Activated CD4-positive, CD25-positive, alpha-beta regulatory T cell treated with anti-CD3 and anti-CD28 coated beads, Interleukin-2, amount 50 U/mL, for 16 hours (primary cell): ENCODE data around the gene ME1.
"Not testable (repeated sequence)": the region's sequence is repeated elsewhere in the genome, so short reads cannot be mapped to it uniquely, and the experiment has no call there.

Experiments used
- DNase-seq: peaks from one replicate; pipeline ENCODE4 v3.0.0-alpha.2; 2020; ENCODE audit warnings: low read depth, low spot score

The ME1 gene

DNA sequence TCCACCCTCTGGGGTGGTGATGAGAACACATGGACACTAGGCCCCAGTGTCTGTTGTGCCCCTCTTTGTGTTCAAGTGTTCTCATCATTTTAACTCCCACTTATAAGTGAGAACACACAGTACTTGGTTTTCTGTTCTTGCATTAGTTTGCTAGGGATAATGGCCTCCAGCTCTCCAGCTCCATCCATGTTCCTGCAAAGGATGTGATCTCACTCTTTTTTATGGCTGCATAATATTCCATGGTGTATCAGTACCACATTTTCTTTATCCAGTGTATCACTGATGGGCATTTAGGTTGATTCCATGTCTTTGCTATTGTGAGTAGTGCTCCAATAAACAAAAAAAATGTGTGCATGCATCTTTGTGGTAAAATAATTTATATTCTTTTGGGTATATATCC, 170.3 kb downstream of the ME1 start:
- DNase-seq: no peak

DNA sequence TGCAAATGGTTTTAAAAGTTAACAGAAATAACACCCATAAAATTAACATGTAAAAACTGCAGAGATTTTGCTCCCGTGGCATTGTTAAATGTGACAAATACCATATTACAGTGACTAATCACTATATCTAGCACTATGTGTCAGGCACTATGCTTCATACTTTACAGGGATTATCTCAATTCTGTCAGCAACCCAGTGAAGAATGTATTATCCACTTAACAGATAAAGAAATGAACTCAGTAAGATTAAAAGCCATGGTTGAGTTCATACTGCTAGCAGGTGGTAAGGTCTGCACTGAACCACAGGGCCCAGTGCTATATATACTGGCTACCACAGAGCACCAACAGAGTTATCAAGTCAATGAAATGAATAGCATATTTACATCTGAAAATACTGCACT, 172.3 kb downstream of the ME1 start:
- no peak for DNase-seq

DNA sequence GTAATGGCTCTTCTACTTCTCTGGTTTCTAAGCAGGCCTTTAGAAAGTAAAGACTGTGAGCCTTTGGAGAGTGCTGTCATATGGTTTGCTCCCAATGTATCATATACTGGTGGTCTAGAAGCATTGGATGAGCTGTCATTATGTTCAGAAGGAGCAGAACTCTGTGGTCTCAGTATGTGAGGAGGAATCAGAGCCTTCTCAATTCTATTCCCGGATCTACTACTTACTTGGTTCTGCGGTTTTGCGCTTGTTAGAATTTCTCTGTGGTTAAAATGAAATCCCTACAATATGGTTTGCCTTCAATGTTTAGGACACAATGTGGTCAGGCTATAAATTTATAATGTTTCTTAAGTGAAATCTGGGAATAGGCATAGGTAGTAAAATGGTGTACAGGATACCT, 173.1 kb downstream of the ME1 start:
- no peak for DNase-seq

DNA sequence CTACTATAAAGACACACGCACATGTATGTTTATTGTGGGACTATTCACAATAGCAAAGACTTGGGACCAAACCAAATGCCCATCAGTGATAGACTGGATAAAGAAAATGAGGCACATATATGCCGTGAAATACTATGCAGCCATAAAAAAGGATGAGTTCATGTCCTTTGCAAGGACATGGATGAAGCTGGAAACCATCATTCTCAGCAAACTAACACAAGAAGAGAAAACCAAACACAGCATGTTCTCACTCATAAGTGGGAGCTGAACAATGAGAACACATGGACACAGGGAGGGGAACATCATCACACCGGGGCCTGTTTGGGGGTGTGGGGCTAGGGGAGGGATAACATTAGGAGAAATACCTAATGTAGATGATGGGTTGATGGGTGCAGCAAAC, 174.1 kb downstream of the ME1 start:
- DNase-seq: not testable (repeated sequence)

DNA sequence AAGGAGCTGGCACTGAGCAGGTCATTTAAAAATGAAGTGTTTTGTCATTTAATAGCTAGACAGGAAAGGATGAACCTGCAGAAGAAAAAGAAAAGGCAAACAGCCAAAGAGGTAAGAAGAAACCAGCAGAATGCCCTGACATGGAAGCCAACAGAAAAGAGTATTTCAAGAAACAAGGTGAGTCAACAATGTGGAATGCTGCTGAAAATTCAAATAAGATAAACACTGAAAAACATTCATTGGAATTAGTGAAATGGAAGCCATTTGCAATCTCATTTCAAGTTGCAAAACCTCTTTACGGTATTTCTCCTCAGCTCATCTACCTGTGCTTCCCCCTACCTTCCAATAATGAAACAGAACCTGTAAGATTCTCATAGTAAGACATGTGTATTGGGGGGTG, 178.1 kb downstream of the ME1 start:
- DNase-seq: no peak

DNA sequence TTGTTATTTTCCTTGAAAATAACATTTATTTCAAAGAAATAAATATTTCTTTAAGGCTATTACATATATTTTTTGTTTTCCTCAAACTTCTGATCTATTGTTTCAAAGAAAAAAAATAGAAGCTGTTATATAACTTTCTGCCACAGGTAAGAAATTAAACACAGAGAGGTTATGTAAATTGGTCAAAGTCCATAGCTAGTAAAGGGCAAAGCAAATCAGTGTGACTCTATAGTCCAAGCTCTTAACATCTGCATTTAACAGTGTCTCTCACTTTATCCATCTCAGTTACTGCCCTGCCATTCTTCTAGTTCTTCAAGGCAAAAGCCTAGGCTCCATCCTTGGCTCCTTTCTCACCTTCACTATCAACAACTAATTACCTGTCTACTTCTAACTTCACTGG, 180.6 kb downstream of the ME1 start:
- no peak for DNase-seq

DNA sequence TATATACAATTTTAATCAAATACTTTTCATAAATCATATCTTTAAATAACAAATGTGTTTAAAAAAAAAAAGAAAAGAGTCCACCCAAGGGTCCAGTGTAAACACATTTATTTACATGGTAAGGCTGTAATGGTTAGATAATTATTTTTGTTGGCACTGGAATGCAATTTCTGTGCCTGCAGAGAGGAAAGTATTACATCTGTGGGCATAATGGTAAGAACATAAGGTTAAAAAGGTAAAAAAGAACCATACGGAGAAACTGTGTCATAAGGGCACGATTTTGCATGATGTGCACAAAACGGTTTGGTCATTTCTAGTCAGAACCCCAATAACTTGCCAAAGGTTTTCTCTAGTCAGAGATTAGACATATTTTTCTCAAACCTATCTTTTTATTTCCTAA, 183.4 kb downstream of the ME1 start:
- DNase-seq: no peak

DNA sequence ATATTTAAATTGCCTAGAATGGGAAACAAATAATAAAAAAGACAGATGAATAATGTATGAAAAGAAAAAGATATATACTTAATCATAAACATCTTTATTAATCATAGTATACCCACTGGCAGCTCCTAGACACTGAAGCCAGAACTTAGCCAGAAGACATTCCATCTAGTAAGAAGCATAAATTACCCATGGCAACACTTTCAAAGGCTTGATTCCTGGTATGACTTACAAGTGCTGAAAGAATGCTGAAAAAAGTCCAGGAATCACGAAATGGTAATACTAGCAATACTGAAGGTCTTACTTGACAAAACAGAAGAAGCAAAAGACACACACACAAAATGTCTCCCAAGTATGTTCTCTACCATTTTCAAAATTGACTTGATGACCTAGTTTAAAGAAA, 199.7 kb downstream of the ME1 start:
- no peak for DNase-seq

DNA sequence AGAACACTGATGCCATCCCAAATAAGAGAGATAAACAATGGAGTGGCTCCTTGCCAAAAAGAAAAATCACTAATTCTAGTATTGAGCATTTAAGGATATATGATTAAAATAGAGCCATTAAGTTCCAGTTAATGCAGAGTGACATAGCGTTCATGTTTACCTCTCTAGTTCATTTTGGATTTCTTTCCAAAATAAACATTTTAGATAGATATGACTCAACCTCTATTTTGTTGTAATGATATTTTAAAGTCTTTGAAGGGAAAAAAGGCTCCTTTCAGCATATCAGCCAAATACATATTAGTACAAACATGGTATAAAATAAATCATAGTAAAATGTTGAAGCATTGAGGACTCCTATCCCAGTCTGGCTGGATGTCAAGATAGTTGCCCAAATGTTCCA, 204.3 kb downstream of the ME1 start:
- DNase-seq: no peak

DNA sequence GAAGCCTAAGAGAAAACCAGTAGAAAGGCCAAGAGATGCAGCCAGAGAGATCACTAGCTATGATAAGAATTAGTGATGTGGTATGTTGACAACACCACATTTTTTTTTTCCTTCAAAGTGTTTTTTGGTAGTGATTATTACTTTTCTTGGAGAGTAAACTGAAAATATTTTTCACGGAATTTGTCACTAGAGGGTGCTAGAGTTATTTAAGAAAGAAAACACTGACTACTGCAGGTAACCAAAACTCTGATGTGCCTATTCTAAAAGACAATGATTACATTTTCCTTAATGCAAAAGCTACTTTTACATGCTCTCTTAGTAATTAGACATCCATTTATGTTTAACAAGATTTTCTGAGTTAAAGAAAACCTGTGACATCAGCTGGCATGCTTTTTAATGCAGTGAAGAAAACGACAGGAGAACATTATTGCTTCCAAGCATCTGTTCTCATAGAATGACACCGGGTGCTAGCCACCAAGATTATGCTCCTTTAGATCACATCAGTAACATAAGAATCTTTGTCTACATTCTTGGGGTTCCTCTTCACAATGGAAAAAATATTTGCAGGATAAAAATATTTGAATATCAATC, 208.9 kb downstream of the ME1 start:
- no peak for DNase-seq

DNA sequence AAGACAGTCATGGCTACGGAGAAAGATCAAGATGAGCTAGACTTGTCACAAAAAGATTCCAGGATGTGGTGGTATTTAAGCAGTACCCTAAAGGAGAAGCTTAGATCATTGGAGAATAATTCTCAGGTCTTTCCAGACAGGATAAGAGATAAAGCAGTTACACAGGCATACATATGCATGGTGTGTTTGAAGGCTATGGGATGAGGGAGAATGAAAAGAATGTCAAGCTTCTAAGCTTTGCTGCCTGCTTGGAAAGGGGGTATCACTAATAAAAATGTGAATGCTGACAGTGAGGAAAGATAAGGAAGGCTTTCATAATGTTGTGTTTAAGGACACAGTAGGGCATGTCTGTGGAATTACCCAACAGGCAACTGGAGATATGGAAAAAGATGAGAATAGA, 209.6 kb downstream of the ME1 start:
- no peak for DNase-seq

DNA sequence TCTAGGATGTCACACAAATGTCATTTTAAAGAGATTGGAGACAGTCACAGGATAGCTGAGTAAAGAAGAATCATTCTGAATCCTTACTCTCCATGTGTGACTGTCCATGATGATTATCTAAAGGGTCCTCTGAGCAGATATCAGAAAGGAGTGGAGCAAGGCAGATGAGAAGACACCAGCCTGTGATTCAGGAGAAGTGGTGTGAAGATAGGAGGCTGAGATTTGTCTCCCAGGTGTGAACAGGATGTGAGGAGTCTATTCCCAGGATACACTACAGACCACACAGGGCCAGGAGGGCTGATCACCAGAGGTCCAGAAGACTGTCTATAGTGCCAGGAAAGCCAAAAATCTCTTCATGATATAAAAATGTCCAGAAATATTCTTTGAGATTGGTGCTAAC, 210.7 kb downstream of the ME1 start:
- DNase-seq: no peak

DNA sequence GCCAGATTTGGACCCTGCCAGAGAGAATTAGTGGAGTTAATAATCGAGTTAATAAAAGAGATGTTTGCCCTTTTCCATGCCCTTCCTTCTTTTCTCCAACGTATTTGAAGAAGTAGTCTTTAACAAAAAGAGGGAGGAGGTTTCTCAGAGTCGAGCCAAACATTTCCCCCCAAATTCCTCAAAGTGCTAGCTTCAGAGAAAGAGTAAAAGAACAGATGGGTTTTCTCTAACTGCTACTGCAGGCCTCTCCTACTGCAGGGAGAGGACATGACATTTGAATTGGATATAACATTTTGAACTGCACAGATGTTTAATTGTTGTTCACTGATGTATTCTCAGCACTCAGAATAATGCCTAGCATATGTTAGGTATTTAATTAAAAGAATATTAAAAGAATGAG, 212.2 kb downstream of the ME1 start:
- DNase-seq: no peak

DNA sequence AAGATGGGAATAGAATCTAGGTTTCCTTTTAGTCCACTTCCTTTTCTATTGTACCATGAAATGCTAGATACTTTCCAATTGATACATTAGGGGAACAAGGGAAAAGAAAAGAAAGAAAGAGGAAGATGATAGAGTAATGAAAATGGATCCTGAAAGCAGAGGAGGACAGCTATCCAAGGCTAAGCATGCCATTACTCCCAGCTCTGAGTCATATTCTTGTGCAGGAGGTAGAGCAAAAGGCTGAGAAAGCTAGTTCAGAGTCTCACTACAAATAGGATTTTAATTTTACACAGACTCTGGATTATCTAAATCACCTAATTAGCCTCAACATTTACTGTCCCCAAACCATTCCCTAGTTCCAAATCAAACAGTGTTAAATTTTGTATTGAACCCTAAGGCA, 214.0 kb downstream of the ME1 start:
- no peak for DNase-seq

DNA sequence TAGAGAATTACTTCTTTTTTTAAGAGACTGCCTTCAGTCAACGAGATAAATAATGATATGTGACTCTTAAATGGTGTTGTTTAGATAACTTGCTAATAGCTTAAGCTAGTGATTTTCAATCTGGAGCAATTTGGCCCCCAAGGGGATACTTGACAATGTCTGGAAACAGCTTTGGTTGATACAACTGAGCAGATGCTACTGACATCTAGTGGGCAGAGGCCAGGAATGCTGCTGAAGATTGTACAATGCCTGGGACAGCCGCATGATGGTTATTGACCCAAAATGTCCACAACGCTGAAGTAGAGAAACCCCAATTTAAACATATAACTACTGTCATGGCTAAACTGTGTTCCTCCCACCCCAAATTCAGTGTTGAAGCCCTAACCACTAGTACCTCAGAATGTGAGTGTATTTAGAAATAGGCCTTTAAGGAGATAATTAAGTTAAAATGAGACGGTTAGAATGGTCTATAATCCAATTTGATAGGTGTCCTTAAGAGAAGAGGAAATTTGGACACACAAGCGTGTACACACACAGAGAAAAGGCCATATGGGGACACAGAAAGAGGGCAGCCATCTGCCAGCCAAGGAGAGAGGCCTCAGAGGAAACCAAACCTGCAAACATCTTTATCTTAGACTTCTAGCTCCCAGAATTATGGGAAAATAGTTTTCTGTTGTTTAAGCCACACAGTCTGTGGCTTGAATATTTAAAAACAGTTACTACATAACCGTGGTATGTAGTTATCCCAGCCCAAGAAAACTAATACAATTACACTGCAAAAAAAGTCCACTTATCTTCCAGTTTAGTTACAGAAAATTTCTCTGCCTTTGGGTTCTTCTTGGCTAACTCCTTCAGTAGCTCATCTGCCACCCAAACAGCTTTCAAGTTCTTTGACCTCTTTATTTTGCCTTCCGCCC, 215.5 kb downstream of the ME1 start:
- DNase-seq: peak; percentile 18

DNA sequence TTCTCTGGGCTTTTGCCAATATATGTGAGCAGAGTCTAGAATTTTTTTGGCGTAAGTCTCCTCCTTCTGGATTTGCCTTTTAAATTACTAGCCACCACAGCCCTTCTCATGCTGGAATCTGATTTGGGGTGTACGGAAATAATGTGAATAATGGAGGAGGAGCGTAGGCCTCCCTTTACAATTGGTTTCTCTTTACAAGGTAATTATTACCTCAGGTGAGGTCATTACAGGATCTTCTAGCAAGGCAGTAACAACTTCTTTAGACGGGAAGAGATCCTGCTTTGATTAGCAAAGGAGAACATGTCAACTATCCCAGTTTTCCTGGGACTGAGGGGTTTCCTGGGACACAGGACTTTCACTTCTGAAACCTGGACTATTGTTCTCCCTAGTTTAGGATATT, 228.8 kb downstream of the ME1 start:
- DNase-seq: no peak

DNA sequence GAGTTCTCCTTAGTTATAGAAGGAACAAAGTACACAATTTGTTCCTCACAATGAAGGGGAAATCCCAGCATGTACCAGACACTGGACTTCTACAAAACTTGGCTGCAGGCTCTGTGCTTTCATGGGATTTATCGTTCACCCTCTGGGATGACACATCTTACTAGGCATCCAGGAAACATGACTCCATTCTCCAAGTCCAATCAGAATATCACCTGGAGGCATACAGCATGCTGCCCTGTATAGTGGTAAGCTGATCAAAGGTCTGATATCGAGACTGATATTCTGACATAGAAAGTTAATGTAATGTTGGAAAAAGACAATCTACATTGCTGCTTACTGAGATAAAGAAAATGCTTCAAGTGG, 231.0 kb downstream of the ME1 start:
- no peak for DNase-seq

DNA sequence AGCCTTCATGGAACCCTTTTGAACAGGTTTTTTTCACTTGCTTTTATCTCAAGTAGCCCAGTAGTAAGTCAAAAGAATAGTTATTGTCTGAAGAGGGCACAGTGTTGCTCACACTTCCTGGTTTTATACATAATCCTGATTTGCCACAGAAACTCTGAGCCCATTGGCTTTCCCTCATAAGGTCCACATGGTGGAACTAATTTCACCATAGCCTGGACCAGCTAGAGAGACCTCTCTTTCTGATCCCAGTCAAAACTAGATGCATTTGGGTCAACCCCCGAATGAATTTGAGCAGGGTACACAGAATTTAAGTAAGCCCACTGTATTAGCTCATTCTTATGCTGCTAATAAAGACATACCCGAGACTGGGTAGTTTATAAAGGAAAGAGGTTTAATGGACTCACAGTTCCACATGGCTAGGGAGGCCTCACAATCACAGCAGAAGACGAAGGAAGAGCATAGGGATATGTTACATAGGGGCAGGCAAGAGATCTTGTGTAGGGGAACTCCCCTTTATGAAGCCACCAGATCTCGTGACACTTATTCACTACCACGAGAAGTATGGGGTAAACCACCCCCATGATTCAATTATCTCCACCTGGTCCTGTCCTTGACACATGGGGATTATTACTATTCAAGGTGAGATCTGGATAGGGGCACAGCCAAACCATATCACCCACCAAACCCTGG, 231.5 kb downstream of the ME1 start:
- DNase-seq: no peak

DNA sequence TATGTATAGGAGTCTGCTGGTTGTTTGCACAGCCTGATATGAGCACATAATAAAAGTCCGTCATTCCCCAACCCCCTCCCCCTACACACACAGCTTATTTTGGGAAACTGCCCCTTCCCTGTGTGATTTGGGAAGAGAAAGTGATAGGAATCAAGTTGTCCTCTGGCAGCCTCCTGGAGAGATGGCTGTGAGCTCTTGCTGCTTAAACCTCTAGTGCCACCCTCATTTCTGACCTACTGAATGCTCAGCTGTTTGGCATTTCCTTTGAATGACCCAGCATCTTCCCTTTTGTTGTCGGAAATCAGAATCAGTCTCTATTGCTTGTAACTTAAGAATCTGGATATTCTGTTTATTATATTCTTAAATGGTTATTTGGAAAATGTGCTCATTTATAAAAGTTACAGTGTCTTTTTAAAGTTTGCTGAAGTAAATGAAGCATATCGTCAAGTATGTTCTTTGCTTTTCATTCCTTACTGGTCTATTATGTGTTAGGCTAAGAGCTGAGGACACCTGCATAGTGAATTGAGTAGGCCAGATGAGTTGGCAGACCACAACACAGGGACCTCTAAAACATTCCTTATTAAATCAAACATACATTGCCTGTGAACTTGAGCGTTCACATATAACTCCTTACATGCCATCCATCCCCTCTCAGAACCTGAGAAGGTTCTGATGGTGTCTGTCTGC, 232.2 kb downstream of the ME1 start:
- DNase-seq: no peak

DNA sequence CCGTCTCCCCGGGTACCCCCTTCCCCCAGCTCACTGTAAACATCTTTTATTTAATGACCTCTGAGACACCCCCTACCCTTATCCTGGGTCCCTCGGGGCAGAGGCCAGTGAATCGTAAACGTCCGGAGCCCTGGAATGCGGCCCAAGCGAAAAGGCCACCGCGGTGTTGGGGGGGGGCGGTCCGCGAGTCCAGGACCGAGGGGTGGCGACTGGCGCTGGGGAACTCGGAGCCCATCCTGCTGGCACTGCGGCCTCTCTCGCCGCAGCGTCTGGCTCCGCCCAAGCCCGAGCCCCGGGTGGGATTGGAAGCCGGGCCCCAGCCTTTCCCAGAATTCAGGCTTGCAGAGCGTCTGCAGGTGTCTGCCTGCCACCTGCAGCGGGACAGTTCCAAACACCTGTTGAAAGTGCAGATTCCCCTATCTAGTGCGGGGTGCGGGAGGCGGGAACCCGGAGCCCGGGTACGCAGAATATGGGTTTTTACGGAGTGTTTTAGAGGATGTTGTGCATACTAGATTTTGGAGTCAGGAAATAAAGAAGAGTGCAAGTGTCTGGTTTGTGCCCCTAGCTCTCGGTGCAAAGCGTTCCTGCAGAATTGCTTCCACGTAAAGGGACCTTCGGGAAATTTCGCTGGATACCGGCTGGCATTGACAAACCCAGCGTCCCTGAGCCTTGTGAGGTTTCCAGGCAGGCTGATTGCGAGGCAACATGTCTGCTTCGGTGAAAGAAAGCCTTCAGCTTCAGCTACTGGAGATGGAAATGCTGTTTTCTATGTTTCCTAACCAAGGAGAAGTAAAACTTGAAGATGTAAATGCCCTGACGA, 236.9 kb downstream of the ME1 start:
- DNase-seq: no peak
